ENCODE measurements around the gene TNFAIP1.

DNA sequence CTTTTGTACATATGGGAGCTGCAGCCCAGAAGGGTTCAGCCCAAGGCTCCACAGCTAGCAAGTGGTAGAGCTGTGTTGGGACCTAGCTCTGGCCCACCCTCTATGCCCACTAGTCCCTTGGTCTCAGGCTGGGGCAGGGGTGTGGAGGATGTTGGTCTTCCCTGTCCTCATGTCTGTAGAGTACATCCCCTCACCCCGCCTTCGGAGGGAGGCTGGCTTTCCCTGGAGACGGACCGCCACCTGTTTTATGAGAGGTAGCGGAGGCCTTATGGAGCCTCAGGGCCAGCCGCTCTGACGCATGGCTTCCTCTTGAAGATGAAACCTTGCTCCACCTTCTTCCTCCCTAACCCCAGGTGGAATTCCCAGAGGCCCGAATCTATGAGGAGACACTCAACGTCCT lies 8.4 kb downstream of the TNFAIP1 start:
- no peak for TF ChIP-seq CTCF (IDR thresholded peaks at IDR 0.05)
- no peak for TF ChIP-seq ZFX (IDR thresholded peaks at IDR 0.05; ENCODE audit: borderline replicate concordance)
